T-helper 17 cell (primary cell): ENCODE data around the gene CTRB1. TPM values are rescaled to one million over a fixed set of nuclear protein-coding genes. Genes with fewer than 3 reads are reported as not detected.

Experiments
- ATAC-seq: fragments of 150-1000 bp; cut with Tn5 transposase; 2 replicates; pipeline ENCODE4 v1.10.0; 2021; ENCODE audit warnings: mild to moderate bottlenecking, moderate library complexity
- DNase-seq, 3 donors: peaks; one replicate each; pipeline versions ENCODE4 v3.0.0 to v3.0.0-alpha.2; 2020 to 2021
- H3K9me3 ChIP-seq: one replicate; pipeline ENCODE4 v1.7.0; 2013; ENCODE audit warnings: low read length, mild to moderate bottlenecking; ENCODE audit not compliant: control insufficient read depth, poor library complexity, severe bottlenecking
- H3K27ac Mint-ChIP-seq: one replicate; pipeline ENCODE4 v1.8.0; 2022; ENCODE audit warnings: mild to moderate bottlenecking, moderate library complexity, mixed read lengths
- H3K27me3 Mint-ChIP-seq: one replicate; pipeline ENCODE4 v1.8.0; 2022; ENCODE audit warnings: mixed read lengths
- H3K36me3 Mint-ChIP-seq: one replicate; pipeline ENCODE4 v1.8.0; 2022; ENCODE audit warnings: low read depth, mixed read lengths
- H3K4me1 Mint-ChIP-seq: one replicate; pipeline ENCODE4 v1.8.0; 2022; ENCODE audit warnings: mild to moderate bottlenecking, mixed read lengths
- H3K4me3 Mint-ChIP-seq: one replicate; pipeline ENCODE4 v1.8.0; 2022; ENCODE audit warnings: mild to moderate bottlenecking, moderate library complexity, mixed read lengths
- total RNA-seq, 4 donors: library from RNA in 2 of 4; stranded (reverse) in 2 of 4; gene quantifications; one replicate each; pipeline ENCODE4 v1.2.3 and lab custom pipeline; 2022 to 2026

Gene CTRB1
- total RNA-seq, 2 donors from 2014 or later = not detected

GRCh38 chr16:75252049-75252864 is 33.5 kb downstream of the CTRB1 start:
- Mint-ChIP-seq H3K36me3 (no peaks in the 10 kb centered on the region), H3K4me3 (peak overlapping the region; percentile 86), H3K4me1 (peaks cover 11% of the 10 kb centered on the region), H3K27me3 (peaks cover 52% of the 10 kb centered on the region), H3K27ac (no peak overlapping the region)
- ATAC-seq (no peak), DNase-seq (no peak)
- H3K9me3 ChIP-seq = no peaks in the 10 kb centered on the region

- H3K9me3 ChIP-seq = no peaks in the 10 kb centered on the region
- Mint-ChIP-seq H3K36me3 (no peaks in the 10 kb centered on the region), H3K27ac (no peak overlapping the region), H3K4me3 (peak overlapping the region; percentile 39), H3K4me1 (peaks cover 9% of the 10 kb centered on the region), H3K27me3 (peaks cover 50% of the 10 kb centered on the region)
- ATAC-seq = no peak
- no peak for DNase-seq
Observed at GRCh38 chr16:75252946-75253911, 34.4 kb downstream of the CTRB1 start.

GRCh38 chr16:75254359-75254837 is 35.6 kb downstream of the CTRB1 start:
- DNase-seq = no peak
- no peaks in the 10 kb centered on the region for H3K36me3 Mint-ChIP-seq
- peaks cover 9% of the 10 kb centered on the region for H3K4me1 Mint-ChIP-seq
- H3K27me3 Mint-ChIP-seq = peaks cover 49% of the 10 kb centered on the region
- no peak overlapping the region for H3K4me3 Mint-ChIP-seq
- ATAC-seq = no peak
- H3K27ac Mint-ChIP-seq = no peak overlapping the region
- no peaks in the 10 kb centered on the region for H3K9me3 ChIP-seq

GRCh38 chr16:75256059-75256571 is 37.3 kb downstream of the CTRB1 start:
- Mint-ChIP-seq H3K4me3 (no peak overlapping the region), H3K36me3 (no peaks in the 10 kb centered on the region), H3K4me1 (peaks cover 6% of the 10 kb centered on the region), H3K27ac (no peak overlapping the region), H3K27me3 (peaks cover 51% of the 10 kb centered on the region)
- DNase-seq = peak in 1 of 3 donors; percentile 11
- no peaks in the 10 kb centered on the region for H3K9me3 ChIP-seq
- no peak for ATAC-seq

GRCh38 chr16:75256696-75257343 is 38.0 kb downstream of the CTRB1 start:
- peaks cover 5% of the 10 kb centered on the region for H3K4me1 Mint-ChIP-seq
- ATAC-seq (no peak), DNase-seq (no peak)
- no peak overlapping the region for H3K27ac Mint-ChIP-seq
- H3K9me3 ChIP-seq = no peaks in the 10 kb centered on the region
- no peaks in the 10 kb centered on the region for H3K36me3 Mint-ChIP-seq
- peaks cover 50% of the 10 kb centered on the region for H3K27me3 Mint-ChIP-seq
- H3K4me3 Mint-ChIP-seq = no peak overlapping the region

GRCh38 chr16:75257886-75258806 is 39.4 kb downstream of the CTRB1 start:
- DNase-seq = no peak
- no peak for ATAC-seq
- H3K27me3 Mint-ChIP-seq = peaks cover 49% of the 10 kb centered on the region
- H3K9me3 ChIP-seq = no peaks in the 10 kb centered on the region
- peaks cover 2% of the 10 kb centered on the region for H3K4me1 Mint-ChIP-seq
- no peak overlapping the region for H3K27ac Mint-ChIP-seq
- H3K4me3 Mint-ChIP-seq = no peak overlapping the region
- H3K36me3 Mint-ChIP-seq = no peaks in the 10 kb centered on the region

- DNase-seq (no peak), ATAC-seq (no peak)
- Mint-ChIP-seq H3K27ac (no peak overlapping the region), H3K4me1 (peaks cover 2% of the 10 kb centered on the region), H3K27me3 (peaks cover 50% of the 10 kb centered on the region), H3K4me3 (no peak overlapping the region), H3K36me3 (no peaks in the 10 kb centered on the region)
- H3K9me3 ChIP-seq = no peaks in the 10 kb centered on the region
Observed at GRCh38 chr16:75258807-75259141, 40.0 kb downstream of the CTRB1 start.

- ATAC-seq = no peak
- H3K9me3 ChIP-seq = no peaks in the 10 kb centered on the region
- H3K4me1 Mint-ChIP-seq = peaks cover 2% of the 10 kb centered on the region
- no peak overlapping the region for H3K4me3 Mint-ChIP-seq
- no peak for DNase-seq
- H3K27ac Mint-ChIP-seq = no peak overlapping the region
- no peaks in the 10 kb centered on the region for H3K36me3 Mint-ChIP-seq
- peaks cover 44% of the 10 kb centered on the region for H3K27me3 Mint-ChIP-seq
Observed at GRCh38 chr16:75260851-75261589, 42.2 kb downstream of the CTRB1 start.

GRCh38 chr16:75261590-75262078 is 42.8 kb downstream of the CTRB1 start:
- H3K27me3 Mint-ChIP-seq = peaks cover 49% of the 10 kb centered on the region
- peaks cover 3% of the 10 kb centered on the region for H3K36me3 Mint-ChIP-seq

GRCh38 chr16:75262104-75262799 is 43.5 kb downstream of the CTRB1 start:
- peaks cover 3% of the 10 kb centered on the region for H3K36me3 Mint-ChIP-seq
- DNase-seq = no peak

More at GRCh38 chr16:75261590-75262078, 42.8 kb downstream of the CTRB1 start:
- ATAC-seq (no peak), DNase-seq (no peak)
- Mint-ChIP-seq H3K4me3 (no peak overlapping the region), H3K27ac (no peak overlapping the region), H3K4me1 (peaks cover 6% of the 10 kb centered on the region)
- H3K9me3 ChIP-seq = no peaks in the 10 kb centered on the region

GRCh38 chr16:75262800-75263127 is 44.0 kb downstream of the CTRB1 start:
- Mint-ChIP-seq H3K4me1 (peaks cover 6% of the 10 kb centered on the region), H3K36me3 (peaks cover 3% of the 10 kb centered on the region), H3K4me3 (no peak overlapping the region), H3K27ac (no peak overlapping the region), H3K27me3 (peaks cover 53% of the 10 kb centered on the region)
- ATAC-seq (no peak), DNase-seq (no peak)
- H3K9me3 ChIP-seq = no peaks in the 10 kb centered on the region

More at GRCh38 chr16:75262104-75262799, 43.5 kb downstream of the CTRB1 start:
- Mint-ChIP-seq H3K4me3 (no peak overlapping the region), H3K4me1 (peaks cover 6% of the 10 kb centered on the region), H3K27ac (no peak overlapping the region), H3K27me3 (peaks cover 53% of the 10 kb centered on the region)
- no peak for ATAC-seq
- H3K9me3 ChIP-seq = no peaks in the 10 kb centered on the region
